ENCODE measurements around the gene ATG5. TPM values are rescaled to one million over a fixed set of nuclear protein-coding genes. Genes with fewer than 3 reads are reported as not detected.
A peak's percentile ranks its signal among the peaks of the same experiment; 100 is the strongest.

The ATG5 gene
- total RNA-seq, 2 donors from 2014 or later: 42.1 to 48.0 TPM

DNA sequence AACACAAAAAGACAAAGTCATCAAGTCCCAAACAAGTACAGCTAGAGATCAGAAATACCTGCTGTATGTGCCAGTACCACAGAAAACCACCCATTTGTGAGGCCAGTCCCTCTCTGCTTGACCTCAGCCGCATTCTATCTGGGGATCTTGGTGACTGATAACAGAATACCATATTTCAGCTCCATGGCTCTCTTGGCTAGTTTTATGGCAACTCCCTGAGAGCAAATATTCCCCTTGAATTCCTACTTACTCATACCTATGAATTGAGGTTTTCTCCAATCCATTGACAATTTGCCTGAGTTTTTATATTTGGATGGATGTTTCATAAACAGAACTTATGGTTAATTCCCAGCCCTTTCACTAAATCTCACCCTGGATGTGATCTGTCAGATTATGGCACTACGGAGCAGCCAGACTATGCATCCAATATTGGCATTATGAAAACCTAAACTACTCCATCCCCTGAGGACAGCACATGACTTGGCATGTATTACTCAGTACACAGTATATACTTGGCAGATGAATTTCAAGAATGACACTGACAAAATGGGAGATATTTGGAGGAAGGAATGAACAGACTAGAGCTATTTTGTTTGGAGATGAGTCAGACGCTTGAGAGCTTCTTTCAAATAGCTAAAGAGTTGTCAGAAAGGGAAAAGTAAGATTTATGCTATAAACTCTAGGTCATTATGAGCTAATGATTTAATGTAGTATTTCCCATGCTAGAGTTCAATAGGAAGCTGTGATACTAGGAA lies 143.7 kb downstream of the ATG5 start:
- TF ChIP-seq, protein P1, sequence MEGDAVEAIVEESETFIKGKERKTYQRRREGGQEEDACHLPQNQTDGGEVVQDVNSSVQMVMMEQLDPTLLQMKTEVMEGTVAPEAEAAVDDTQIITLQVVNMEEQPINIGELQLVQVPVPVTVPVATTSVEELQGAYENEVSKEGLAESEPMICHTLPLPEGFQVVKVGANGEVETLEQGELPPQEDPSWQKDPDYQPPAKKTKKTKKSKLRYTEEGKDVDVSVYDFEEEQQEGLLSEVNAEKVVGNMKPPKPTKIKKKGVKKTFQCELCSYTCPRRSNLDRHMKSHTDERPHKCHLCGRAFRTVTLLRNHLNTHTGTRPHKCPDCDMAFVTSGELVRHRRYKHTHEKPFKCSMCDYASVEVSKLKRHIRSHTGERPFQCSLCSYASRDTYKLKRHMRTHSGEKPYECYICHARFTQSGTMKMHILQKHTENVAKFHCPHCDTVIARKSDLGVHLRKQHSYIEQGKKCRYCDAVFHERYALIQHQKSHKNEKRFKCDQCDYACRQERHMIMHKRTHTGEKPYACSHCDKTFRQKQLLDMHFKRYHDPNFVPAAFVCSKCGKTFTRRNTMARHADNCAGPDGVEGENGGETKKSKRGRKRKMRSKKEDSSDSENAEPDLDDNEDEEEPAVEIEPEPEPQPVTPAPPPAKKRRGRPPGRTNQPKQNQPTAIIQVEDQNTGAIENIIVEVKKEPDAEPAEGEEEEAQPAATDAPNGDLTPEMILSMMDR (IDR thresholded peaks at IDR 0.05): no peak
- Histone ChIP-seq H3K36me3 (no peaks in the 10 kb centered on the region), H3K27ac (no peak overlapping the region), H3K4me3 (no peak overlapping the region), H3K9ac (ENCODE audit: low read depth in 2 of 2, low read length in 2 of 2) (no peak overlapping the region), H3K9me3 (no peaks in the 10 kb centered on the region), H3K27me3 (no peaks in the 10 kb centered on the region), H3K4me1 (peaks cover 8% of the 10 kb centered on the region)
- intact Hi-C loops (cut with DNase I): no loop called here
- no peak for DNase-seq

DNA sequence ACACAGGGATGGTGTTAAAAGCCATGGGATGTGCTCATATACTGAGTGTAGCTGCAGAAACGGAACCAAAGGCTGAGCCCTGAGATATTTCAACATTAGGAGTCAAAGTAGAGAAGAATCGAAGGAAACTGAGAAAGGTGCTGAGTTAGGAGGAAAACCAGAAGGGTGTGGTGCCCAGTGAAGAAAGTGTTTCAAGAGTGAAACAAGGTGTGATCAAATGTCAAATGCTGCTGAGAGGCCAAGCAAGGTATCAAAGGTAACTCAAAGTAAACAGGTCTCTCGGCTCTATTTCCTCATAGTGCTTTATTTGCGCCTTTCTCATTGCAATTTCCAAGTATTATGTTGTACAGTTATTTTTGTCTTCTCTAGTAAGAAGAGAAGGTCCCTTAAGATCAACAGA lies 145.4 kb downstream of the ATG5 start:
- TF ChIP-seq, protein P1 (IDR thresholded peaks at IDR 0.05): no peak
- H3K9me3 ChIP-seq: no peaks in the 10 kb centered on the region
- no peak overlapping the region for H3K4me3 ChIP-seq
- H3K4me1 ChIP-seq: peaks cover 8% of the 10 kb centered on the region
- no peaks in the 10 kb centered on the region for H3K36me3 ChIP-seq
- peak; percentile 55 for DNase-seq
- H3K9ac ChIP-seq (ENCODE audit: low read depth in 2 of 2, low read length in 2 of 2): no peak overlapping the region
- peak overlapping the region; percentile 50 for H3K27ac ChIP-seq
- H3K27me3 ChIP-seq: no peaks in the 10 kb centered on the region
- intact Hi-C loops (cut with DNase I): no loop called here

DNA sequence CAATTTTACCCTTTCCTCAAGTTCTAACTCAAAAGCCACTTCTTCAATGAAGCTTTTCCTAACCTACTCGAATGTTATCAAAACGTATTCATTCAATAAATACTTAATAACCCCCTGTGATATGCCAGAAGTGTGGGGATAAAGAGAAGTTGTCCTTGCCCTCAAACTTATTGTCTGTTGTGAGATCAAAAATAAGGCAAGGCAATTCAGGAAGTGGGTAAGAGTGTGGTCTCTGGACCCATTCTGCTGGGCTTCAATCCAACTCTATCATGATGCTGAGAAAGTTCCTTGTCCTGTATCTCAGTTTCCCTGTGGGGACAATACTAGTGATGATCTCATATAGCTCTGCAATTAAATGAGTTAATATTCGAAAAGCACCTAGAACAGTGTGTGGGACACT lies 146.7 kb downstream of the ATG5 start:
- Histone ChIP-seq H3K4me1 (peaks cover 8% of the 10 kb centered on the region), H3K9me3 (no peaks in the 10 kb centered on the region), H3K36me3 (no peaks in the 10 kb centered on the region), H3K9ac (ENCODE audit: low read depth in 2 of 2, low read length in 2 of 2) (no peak overlapping the region), H3K27ac (no peak overlapping the region), H3K27me3 (no peaks in the 10 kb centered on the region), H3K4me3 (no peak overlapping the region)
- intact Hi-C loops (cut with DNase I): no loop called here
- TF ChIP-seq, protein P1 (IDR thresholded peaks at IDR 0.05): no peak
- DNase-seq: no peak

DNA sequence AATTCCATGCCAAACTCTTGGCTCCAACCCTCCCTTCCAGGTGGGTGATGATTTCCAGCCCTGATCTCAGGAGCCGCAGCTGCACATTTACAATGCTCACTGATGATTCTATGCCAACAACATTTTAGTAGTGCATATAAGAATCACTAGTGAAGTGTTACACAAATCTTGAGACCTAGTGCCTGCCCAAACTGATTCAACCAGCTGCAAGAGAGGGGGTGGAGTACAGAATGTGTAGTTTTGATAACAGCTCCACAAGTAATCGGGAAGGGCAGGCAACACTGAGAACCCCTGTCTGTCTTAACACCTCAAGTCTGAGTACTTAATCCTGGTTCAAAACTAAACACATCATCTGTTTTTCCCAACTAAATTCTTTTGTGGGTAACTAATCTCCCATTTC lies 147.8 kb downstream of the ATG5 start:
- no peaks in the 10 kb centered on the region for H3K9me3 ChIP-seq
- TF ChIP-seq, protein P1 (IDR thresholded peaks at IDR 0.05): no peak
- intact Hi-C loops (cut with DNase I): no loop called here
- no peaks in the 10 kb centered on the region for H3K27me3 ChIP-seq
- no peak overlapping the region for H3K9ac ChIP-seq (ENCODE audit: low read depth in 2 of 2, low read length in 2 of 2)
- H3K4me1 ChIP-seq: peaks cover 8% of the 10 kb centered on the region
- no peaks in the 10 kb centered on the region for H3K36me3 ChIP-seq
- no peak overlapping the region for H3K27ac ChIP-seq
- DNase-seq: no peak
- H3K4me3 ChIP-seq: no peak overlapping the region

DNA sequence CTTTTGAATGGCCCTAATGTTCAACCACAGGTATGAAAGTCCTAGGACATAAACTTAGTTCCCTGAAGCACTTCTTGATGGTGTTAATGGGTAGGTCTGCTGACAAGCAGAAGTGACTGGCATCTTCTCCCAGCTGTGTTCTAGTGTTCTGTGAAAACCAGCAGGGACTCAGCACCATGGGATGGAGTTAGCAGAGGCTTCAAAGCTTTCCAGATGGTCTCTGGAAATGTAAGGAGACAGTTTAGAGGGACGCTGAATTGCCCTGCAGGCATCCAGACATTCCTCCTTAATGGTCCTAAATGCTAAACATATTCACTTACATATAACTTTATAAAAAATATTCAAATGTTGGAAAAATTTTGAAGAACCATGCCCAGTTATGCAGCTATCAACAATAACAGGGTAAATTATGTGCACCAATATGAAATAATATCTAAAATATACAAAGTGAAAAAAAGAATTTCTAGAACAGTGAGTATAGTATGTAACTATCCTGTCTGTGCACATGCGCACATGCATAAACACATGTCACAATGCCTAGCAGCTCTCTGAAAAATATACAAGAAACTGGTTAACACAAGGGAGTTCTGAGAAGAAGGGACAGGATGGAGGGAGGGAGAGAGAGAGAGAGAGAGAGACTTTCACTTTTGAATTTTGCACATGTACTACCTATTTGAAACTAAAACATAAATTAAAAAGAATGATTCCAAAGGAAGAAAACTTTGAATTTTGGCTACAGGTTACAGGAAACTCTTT lies 152.3 kb downstream of the ATG5 start:
- TF ChIP-seq, protein P1 (IDR thresholded peaks at IDR 0.05): no peak
- H3K4me3 ChIP-seq: no peak overlapping the region
- no peaks in the 10 kb centered on the region for H3K36me3 ChIP-seq
- no peaks in the 10 kb centered on the region for H3K27me3 ChIP-seq
- H3K9ac ChIP-seq (ENCODE audit: low read depth in 2 of 2, low read length in 2 of 2): no peak overlapping the region
- intact Hi-C loops (cut with DNase I): no loop called here
- H3K27ac ChIP-seq: no peak overlapping the region
- DNase-seq: no peak
- H3K9me3 ChIP-seq: no peaks in the 10 kb centered on the region
- H3K4me1 ChIP-seq: no peaks in the 10 kb centered on the region

Data from colonic mucosa (tissue), 4 donors.